Inflammatory macrophage (primary cell): ENCODE results near the gene PVRIG.
"Not testable (repeated sequence)": the region's sequence is repeated elsewhere in the genome, so short reads cannot be mapped to it uniquely, and the experiment has no call there.

ENCODE experiments used
- DNase-seq, 2 donors: peaks; one replicate each; pipeline ENCODE4 v3.0.0-alpha.2; 2020 to 2022

PVRIG gene

DNA sequence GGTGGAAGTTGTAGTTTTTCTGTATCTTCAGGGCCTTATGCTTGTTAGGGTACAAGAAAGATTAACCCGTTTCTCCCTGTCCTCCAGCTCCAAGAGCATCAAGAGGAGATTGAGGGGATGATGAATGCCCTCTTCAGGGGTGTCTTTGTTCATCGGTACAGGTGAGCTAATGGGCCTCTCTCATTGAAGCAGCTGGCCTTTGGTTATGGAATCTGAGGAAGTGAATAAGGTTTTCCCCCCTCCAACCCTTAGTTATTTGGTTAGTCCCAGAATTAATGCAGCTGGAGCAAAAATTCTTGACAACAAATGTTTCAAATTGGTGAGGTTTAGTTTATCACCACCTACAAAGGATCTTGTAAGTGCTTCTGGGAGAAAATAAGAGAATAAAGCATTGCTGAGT lies 24.5 kb upstream of the PVRIG start:
- DNase-seq, result no peak

DNA sequence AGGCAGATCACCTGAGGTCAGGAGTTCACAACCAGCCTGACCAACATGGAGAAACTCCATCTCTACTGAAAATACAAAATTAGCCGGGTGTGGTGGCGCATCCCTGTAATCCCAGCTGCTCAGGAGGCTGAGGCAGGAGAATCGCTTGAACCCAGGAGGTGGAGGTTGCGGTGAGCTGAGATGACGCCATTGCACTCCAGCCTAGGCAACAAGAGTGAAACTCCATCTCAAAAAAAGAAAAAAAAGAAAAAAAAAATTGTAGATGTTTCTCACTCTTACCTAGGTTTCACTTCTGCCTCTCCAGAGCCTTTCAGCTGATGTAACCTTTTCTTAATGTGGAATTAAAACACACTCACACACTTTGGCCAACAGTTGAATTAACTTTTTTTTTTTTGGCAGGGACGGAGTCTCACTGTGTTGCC lies 23.8 kb upstream of the PVRIG start:
- not testable (repeated sequence) for DNase-seq

DNA sequence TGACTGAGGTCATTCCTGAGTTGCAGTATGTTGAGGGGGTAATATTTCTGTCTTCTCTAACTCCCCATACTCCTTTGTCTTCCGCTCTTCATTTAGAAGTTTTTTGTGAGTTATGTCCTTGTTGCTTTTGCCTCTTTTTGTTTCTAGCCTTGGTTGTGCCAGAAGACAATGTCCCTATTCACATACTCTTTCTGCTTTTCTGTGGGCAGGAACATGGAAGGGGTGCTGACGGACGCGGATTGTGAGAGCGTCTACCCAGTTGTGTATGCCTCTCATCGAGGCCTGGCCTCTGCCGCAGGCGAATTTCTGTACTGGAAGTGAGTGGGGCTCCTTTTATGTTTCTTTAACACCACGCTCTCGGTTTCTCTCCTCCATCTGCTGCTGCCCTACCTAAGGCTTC lies 21.5 kb upstream of the PVRIG start:
- DNase-seq, result no peak

DNA sequence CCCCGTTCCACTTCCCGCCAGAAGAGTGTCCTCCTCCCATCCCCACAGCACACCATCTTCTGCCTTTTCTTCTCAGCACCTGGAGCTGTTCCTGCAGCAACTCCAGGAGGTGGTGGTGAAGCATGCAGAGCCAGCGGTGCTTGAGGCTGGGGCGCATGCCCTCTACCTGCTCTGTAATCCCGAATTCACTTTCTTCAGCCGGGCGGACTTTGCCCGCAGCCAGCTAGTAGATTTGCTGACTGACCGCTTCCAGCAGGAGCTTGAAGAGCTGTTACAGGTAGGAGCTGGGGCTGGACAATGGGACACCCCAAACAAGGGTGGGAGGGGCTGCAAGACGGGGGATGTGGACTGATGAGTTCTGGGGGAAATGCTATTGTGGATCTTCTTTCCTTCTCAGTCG lies 19.1 kb upstream of the PVRIG start:
- DNase-seq, result no peak

DNA sequence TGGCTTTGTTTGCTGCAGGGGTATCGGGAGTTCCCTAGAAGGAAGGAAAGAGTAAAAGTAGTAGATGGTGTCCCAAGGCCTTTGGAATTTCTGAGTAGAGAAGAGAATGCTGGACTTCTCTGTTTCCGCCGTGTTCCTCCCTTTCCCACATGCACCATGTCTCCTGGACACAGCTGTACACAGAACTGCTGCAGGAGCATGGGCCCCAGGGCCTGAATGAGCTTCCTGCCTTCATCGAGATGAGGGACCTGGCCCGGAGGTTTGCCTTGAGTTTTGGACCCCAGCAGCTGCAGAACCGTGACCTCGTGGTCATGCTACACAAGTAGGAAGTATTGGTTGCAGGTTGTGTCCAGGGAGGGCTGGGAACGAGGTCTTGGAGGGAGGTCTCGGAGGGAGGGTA lies 15.3 kb upstream of the PVRIG start:
- no peak for DNase-seq

DNA sequence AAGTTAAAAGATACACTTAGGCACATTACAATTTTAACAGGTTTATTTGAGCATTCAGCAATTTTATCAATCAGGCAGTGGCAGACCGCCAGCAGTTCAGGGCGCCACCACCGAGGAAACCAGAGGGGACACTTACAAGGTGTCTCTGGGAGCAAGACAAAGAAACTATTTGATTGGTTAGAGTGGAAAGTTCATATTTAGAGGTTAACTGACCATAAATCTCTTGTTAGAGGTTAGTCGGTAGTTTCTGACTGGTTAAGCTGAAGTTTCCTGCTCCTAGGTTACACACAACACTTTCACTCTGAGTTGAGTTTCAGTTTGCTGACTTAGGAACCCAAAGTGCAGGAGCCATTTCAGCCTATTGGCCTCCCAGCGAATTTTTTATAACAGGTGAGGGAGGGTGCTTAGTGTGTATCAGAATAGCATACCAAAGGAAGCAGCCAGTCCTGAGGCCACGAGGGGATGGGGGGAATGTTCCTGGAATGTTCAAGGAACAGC lies 10.8 kb upstream of the PVRIG start:
- no peak for DNase-seq

DNA sequence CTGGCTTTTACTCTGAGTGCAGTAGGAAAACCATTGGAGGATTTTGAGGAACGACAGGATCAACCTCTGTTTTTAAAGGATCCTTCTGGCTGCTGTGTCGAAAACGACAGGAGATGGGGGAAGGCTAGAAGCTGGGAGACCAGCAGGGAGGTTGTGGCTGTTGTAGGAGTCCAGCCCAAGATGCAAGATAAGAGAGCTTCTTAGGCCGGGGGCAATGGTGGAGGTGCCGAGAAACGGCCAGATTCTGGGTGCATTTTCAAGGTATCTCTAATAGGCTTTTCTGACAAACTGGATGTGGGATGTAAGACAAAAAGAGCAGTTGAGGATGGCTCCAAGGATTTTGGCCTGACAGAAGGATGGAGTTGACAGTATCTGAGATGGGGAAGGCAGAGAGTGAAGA lies 10.3 kb upstream of the PVRIG start:
- DNase-seq, result no peak

DNA sequence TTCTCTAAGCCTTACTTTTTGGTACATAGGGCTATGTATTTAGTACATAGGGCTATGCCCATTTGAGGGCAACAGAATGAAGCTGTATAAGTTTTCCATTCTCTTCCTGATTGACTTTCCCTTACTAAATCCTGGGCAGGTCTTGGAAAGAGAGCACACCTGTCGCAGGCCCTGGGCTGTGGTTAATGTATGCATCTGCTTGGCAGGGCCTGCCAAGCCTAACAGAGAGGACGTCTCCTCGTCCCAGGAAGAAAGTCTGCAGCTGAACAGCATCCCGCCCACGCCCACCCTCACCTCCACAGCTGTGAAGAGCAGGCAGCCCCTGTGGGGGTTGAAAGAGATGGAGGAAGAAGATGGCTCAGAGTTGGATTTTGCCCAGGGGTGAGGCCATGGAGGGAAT lies 8.9 kb upstream of the PVRIG start:
- no peak for DNase-seq

DNA sequence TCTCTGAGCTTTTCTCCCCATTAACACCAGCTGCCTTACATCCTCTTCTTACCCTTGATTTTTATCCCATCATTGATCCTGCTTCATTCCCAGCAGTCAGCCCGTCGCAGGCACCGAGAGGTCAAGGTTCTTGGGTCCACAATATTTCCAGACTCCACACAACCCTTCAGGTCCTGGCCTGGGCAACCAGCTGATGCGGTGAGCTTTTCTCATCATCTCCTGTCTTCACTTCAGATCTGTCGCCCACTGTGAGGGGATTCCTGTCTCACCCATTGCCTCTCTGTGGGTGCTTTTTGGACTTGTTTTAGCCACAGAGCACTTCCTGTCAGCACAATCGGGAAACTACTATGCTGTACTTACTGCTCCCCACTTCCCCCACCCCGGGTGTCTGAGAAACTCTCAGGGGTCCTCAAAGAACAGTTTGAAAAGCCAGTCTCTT lies 8.4 kb upstream of the PVRIG start:
- DNase-seq, result no peak

DNA sequence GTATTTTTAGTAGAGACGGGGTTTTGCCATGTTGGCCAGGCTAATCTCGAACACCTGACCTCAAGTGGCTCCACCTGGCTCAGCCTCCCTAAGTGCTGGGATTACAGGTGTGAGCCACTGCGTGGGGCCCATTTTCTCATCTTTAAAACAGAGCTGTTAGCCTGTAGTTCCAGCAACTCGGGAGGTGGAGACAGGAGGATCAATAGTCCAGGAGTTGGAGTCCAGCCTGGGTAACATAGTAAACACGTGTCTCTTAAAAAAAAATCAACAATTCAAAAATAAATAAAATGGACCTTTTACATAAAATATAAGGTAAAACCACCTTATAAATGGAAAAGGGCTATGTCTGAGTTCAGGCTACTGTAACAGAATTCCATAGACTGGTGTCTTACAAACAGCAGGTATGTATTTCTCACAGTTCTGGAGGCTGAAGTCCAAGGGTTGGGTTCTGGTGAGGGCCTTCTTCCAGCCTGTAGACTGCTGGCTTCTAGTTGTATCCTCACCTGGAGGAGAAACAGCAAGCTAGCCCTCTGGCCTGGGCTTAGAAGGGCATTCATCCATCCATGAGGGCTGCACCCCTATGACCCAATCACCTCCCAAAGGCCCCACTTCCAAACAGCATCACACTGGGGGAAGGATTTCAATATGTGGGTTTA lies 7.0 kb upstream of the PVRIG start:
- no peak for DNase-seq

DNA sequence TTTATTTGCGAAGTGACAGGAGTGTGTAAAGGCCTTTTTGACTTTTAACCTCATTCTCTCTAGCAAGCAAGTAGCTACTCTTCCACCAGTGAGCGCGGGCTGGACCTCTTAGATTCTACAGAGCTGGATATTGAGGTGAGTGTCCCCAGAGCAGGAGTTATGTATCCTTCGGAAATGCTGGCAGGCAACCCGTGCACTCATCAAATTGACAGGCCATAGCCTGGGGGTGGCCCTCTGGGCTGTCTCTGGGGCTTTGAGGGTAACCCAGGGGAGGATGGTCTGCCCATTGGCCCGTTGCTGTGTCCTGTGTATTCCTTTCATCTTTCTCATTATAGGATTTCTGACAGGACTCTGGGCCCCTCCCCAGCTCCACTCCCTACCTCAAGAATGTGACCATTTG lies 6.1 kb upstream of the PVRIG start:
- DNase-seq, result no peak

DNA sequence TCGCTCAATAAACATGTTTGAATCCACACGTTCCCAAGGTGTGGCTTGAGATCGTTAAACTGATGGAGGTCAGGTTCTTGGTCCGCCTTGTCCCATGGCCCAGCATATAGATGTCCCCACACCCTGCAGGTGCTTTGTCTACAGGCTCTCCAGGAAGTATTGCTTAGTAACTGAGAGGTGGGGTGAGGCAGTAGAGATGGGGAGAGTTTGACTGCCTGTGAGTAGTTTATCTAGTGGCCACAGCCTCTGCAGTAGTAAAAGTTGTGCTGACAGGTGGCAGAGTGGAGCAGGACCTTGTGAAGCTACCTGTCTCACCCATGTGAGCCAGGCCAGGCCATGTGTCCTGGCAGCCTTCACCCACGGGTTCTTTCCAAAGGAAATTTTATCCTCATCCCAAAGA lies 5.4 kb upstream of the PVRIG start:
- not testable (repeated sequence) for DNase-seq

DNA sequence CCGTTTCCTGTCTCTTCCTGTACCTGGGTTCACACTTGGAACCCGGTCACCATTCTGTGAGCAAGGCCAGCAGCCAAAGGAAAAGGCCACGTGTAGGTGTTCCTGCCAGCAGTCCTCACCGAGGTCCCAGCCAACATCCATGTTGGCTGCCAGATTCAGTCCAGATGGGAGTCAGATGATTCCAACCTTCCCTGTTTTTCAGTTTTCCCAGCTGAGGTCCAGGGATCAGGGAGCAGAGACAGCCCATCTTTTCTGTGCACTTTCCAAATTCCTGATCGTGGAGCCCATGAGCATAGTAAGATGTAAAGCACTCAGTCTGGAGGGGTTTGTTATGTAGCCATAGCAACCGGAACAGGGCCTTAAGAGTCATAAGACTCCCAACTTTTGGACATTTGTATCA lies 3.9 kb upstream of the PVRIG start:
- no peak for DNase-seq

DNA sequence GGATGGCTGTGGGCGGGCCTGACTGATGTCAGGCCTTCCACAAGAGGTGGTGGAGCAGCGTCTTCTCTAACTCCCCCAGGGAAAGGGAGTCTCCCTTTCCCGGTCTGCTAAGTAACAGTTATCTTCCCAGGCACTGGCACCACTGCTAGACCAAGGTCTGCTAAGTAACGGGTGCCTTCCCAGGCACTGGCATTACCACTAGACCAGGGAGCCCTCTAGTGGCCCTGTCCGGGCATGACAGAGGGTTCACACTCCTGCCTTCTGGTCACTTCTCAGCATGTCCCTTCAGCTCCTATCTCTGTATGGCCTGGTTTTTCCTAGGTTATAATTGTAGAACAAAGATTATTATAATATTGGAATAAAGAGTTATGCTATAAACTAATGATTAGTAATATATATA lies 1.8 kb upstream of the PVRIG start:
- DNase-seq, result peak in 1 of 2 donors; percentile 10

DNA sequence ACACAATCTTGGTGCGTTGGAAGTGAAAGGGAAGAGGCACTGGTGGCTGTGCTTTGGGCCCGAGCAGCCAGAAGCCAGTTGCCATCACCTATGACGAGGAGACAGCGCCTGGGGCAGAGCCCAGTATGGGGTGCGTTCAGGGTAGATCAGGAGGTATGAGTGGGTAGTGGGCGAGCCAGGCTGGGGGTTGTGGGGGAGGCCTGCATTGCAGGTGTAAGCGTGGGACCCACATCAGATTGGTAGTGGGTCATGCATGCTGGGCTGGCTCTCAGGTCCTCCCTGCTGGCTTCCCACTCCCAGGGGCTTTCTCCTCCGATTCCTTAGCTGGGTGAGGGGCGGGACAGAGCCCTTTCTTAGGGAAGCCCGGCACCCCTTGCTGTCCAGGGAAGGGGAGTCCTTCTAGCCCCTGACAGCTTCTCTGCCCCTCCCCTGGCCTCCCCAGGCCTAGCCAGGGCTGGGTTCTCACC lies 445 bp upstream of the PVRIG start:
- no peak for DNase-seq

DNA sequence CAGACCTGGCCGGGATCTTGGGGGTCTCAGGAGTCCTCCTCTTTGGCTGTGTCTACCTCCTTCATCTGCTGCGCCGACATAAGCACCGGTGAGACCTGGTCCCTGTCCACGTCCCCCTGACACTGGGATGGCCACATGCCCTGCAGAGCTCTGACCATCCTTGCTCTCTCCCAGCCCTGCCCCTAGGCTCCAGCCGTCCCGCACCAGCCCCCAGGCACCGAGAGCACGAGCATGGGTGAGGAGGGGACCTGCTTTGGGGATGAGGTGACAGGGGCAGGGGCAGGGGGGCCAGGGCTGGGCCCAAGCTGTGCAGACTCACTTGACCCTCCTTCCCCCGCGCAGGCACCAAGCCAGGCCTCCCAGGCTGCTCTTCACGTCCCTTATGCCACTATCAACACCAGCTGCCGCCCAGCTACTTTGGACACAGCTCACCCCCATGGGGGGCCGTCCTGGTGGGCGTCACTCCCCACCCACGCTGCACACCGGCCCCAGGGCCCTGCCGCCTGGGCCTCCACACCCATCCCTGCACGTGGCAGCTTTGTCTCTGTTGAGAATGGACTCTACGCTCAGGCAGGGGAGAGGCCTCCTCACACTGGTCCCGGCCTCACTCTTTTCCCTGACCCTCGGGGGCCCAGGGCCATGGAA lies 959 bp downstream of the PVRIG start:
- DNase-seq, result no peak

DNA sequence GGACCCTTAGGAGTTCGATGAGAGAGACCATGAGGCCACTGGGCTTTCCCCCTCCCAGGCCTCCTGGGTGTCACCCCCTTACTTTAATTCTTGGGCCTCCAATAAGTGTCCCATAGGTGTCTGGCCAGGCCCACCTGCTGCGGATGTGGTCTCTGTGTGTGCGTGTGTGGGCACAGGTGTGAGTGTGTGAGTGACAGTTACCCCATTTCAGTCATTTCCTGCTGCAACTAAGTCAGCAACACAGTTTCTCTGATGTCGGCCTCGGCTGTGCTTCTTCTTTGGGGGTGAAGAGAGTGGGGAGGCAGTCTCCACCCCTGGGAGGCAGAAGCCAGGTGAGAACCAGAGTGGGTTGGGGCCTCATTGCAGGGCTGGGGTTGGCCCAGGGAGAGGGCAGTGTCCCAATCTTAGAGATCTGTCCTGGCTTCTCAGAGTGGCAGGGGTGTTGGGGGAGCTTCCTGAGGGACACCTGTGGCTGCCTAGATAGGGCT lies 1.5 kb downstream of the PVRIG start:
- DNase-seq, result no peak

DNA sequence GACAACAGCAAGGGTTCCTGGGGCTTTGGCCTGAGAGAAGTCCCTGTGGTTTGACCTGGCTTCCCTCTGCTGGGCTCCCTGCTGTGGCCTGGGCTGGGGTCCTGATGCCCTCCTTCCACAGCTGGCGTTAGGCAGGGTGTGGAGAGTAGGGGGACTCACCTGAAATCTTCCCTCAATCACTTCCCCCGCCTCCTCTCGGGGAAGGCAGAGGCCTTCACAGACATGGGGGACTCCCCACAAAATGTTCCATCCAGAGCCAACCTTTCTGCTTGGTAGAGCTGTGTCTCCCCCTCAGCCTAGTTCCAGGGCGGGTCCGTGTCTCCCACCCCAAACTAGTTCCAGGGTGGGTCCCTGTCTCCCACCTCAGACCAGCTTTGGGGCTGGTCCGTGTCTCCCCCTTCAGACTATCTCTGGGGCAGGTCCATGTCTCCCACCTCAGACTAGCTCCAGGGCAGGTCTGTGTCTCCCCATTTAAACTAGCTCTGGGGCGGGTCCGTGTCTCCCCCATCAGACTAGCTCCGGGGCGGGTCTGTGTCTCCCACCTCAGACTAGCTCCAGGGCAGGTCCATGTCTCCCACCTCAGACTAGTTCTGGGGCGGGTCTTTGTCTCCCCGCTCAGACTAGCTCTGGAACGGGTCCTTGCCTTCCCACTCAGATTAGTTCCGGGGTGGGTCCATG lies 2.2 kb downstream of the PVRIG start:
- no peak for DNase-seq

DNA sequence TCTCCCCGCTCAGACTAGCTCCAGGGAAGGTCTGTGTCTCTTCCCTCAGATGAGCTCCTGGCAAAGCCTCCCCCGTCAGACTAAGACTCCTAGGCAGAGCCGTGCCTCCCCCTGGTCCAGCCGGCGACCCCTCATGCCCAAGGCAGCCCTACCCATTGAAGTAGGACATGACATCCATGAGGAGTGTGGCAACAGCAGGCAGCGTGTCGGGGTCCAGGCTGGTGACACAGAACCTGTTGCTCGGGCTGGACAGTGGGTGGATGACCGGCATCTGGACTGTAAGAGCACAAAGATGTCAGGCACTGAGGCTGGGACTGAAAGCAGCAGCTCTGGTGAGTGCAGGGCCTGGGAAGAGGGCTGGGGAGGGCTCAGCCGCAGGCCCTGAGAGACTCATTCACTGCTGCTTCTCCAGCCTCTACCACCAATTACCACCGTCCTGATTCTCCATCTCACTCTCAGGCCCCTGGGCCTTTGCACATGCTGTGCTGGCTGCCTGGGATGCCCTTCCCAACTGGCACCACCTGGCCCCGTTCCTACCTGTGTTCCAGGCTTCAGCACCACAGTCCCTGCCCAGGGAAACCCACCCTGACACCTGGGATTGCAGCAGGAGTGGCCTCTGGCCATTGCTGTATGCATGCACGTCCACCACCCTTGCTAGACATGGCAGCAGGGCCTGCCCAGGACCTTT lies 2.8 kb downstream of the PVRIG start:
- DNase-seq, result no peak

DNA sequence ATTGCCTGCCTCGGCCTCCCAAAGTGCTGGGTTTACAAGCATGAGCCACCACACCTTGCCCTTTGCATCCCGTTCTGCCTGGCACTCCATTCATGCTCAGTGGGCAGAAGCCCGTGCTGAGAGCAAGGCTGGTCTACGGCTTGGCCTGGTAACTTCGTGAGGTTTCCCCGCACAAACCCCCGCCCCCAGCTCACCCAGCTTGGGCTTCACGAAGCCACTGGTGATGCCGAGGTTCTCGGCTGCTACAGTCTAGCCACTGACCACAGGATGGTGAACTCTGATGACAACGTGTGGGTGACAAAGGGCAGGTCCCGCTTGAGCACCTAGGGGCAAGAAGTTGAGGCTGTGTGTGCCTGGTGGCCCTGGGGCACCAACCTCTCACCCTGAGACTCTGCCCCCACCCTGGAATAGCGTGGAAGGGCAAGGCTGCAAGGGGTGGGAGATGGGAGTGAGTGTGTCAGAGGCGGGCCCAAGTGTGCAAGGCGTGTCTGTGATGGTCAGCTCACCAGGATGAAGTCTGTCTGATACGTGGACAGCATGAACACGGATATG lies 3.7 kb downstream of the PVRIG start:
- not testable (repeated sequence) for DNase-seq

DNA sequence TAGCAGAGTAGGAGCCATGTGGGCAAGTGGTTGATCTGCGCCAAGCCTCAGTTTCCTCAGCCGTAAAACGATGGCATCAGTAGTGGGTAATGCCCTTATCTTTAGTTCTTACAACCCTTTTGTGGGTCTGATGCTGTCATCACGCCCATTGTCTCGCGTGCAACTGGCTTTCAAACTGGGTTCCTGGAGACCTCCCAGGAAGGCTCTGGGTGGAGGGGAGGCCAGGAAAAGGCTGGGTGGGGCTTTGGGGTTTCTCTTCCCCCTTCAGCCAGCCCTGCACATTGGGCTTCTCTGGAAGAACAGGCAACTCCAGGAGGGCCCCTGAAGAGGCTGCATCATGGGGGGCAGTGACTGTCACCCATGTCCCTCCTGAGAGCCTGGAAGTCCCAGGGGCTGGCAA lies 5.1 kb downstream of the PVRIG start:
- not testable (repeated sequence) for DNase-seq

DNA sequence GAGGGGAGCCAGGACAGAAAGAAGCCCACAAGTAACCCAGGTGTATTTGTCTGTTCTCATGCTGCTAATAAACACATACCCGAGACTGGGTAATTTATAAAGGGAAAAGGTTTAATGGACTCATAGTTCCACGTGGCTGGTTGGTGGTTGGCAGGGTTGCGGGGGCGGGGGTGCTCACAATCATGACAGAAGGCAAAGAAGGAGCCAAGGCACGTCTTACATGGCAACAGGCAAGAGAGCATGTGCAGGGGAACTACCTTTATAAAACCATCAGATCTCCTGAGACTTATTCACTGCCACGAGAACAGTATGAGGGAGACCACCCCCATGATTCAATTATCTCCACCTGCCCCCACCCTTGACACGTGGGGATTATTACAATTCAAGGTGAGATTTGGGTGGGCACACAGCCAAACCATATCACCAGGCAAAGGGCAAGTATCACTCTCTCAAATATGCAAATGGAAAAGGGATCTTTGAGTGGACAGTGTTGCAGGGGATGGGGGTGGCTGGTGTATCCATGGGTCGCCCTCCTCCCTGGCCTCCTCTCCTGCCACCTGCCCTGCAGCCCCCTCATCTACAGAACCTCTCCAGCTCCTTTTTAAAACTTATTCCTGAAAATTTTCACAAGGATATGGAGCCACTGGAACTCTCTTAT lies 15.0 kb downstream of the PVRIG start:
- DNase-seq, result not testable (repeated sequence)
